Brain pericyte (primary cell): ENCODE data around the gene NR2F2.
"Not testable (repeated sequence)": the region's sequence is repeated elsewhere in the genome, so short reads cannot be mapped to it uniquely, and the experiment has no call there.

Experiments used
- DNase-seq: peaks from one replicate; pipeline ENCODE4 v3.0.0-alpha.2; 2012; ENCODE audit warnings: low read depth, low spot score

Gene NR2F2

DNA sequence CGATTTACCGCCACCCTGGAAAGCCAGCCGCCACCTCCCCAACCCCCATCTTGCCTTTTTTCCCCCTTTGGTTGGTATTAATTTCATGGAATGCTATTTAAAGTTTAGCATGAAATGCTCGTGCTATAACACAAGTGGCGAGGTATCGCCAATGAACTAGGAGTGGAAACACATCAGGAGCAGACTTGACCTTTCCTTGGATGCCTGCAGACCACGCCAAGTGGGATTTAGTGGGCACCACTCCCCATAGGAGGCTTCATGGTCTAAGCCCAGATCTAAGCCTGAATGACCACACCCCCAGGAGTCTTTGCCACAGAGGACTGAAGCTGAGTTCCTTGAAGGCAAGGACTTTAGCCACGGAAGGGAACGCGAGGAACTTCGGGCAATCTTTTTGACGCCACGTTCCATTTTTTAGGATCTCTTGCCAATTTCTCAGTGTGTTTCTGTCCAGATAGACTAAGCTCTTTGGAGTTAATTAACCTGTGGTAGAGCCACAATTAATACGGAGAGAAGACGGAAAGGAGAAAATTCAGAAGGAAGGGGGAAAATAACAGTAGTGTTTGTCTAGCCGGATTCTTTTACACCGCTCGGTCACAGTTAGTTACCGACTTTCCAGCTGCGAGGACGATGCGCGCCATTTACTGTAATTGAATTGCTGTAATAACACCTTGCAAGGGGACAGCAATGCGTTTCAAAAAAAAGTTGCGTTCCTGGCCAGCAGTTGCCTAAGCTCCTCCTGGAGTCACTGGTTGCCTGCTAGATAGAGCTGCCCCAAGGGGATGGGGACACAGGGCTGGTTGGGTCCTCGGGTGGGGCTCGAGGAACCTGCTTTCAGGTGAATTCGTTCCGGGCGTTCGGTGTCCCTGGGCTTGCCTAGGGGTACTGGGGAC, 37.1 kb downstream of the NR2F2 start:
- DNase-seq: no peak

DNA sequence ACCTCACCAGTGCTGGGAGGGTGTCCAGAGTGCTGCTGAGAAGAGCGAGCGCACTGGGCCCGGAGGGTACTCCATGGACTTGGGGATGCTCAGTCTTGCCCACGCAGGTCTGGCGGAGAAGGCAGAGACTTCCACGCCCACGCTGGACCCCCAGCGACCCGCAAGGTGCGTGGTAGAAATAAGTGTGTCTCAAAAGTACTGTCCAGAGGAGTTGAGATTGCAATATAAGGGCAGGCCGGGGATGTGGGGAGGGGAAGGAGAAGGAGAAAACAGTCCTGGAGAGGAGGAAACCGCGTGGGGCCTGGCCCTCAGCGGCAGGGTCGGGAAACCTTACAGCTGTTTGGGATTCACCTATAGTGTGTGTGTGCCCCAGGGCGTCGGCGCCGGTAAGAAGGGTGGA, 38.9 kb downstream of the NR2F2 start:
- no peak for DNase-seq

DNA sequence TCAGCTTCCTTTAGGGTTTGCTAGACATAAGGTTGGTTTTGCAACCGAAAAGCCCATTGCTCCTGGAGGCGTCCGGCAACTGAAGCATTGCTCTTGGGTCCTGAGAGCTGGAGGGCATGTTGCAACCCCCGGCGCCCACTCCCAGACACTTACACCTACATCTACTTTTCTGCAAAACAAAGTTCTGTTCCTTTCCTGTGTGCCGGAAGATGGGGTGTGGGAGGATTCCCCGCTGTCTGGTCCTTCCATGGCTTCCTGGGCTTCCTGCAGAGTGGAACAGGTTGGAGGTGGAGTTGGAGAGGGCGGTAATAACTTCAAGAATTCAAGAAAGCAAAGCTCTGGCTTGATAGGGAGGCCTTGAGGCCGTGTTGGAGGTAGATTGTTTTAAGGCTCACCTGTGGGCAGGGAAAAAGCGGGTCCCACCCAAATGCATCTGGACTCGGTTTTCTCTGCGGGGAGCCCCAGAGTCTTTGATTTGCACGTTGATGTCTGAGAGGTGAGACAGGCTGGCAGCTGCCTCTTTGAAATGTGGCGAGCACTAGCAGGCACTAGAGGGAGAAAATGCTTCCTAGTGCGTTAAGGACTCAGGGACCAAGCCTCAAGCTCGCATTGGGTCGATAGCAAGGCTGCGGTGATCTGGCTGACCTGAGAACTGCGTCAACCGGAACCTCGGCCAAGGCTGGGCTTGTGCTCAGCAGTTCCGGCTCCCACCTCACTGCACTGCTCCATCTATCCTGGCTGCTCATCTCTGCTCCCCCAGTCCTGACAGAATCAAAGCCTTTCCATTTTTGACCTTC, 39.5 kb downstream of the NR2F2 start:
- no peak for DNase-seq

DNA sequence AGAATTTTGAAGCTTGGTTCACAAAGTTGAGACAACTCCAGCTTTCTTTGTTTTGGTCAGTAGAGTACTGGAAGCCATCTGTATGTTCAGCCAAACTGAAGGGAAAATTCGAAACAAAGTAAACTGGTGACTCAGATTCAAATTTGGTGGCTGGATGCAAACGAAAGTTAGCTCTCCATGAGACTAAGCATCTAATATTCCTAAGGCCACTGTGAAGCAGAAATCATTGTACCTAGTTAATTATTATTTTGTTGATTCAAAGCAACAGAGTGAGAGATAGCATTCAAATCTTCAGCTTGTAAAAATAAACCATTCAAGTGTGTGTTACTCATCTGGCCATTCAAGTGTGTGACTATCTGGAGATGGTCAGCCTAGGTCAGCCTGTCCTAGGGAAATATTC, 42.1 kb downstream of the NR2F2 start:
- no peak for DNase-seq

DNA sequence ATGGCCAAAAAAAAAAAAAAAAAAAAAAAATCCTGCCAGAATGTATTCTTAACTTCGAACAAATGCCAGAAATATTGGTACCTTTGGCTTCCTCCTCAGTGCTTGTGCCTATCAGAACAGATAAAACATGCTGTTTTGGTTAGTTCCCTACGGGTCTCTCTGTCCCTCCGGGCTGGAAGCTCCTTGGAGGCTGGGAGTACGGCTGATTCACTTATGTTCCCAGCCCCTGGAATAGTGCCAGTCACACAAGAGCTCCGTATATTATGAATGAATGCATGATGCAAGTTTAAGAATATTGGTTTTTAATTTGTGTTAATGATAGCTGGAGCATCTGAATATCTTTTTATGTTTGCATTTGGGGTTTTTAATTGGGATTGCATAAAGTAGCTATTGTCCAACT, 44.0 kb downstream of the NR2F2 start:
- DNase-seq: no peak

DNA sequence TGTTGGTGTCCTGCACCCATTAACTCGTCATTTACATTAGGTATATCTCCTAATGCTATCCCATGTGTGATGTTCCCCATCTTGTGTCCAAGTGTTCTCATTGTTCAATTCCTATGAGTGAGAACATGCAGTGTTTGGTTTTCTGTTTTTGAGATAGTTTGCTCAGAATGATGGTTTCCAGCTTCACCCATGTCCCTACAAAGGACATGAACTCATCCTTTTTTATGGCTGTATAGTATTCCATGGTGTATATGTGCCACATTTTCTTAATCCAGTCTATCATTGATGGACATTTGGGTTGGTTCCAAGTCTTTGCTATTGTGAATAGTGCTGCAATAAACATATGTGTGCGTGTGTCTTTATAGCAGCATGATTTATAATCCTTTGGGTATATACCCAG, 49.1 kb downstream of the NR2F2 start:
- DNase-seq: not testable (repeated sequence)

DNA sequence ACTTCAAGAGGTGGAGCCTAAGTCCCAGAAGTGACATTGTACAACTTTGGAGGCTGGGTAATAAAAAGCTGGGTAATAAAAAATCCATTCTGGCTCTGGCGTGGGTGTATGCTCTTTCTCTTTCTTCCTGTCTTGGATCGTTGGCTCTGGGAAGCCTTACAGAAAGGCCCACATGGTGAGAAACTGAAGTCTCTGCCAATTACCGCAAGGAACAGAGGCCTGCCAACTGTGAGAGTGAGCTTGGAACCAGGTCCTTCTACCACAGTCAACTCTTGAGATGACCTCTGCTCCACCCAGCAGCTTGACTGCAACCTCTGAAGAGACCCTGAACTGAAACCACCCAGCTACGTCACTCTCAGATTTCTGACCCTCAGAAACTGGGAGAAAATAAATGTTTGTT, 51.0 kb downstream of the NR2F2 start:
- DNase-seq: no peak

DNA sequence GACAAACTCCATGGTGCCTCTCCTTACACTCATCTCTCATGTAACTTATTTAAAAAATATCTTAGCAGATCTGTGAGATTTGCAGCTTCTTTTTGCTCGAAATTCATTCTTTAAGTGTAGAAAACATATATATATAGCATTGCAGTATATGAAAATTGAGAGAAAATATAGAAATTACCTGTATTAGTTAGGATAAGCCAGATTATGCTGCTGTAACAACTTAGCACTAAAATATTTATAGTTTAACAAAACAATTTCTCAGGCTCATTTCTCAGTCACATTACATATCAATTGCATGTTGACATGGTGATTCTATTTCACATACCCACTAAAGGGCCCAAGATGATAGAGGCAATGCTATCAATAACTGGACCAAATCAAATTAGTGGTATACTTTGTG, 54.7 kb downstream of the NR2F2 start:
- no peak for DNase-seq

DNA sequence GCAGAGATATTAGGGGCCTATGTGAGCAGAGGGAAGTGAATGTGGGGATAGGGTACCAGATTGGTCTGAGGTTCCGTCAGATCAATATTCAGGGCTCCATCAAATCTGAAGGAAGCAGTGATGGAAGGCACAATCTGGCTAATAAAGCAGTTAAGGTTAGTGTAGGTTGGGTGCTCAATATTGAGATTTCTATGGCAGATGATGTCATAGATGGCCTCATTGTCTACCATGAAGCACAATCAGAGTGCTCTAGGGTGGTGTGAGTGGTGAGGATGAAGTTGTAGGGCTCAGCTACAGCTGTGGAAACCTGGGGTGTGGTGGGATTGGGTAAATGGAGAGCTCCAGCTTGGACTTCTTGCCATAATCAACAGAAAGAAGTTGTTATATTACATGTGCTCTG, 58.2 kb downstream of the NR2F2 start:
- no peak for DNase-seq
